GM12892 (cell line): ENCODE measurements around the gene CNDP2.

Experiments
- POLR2A ChIP-seq: IDR thresholded peaks from 2 replicates; pipeline ENCODE4 v1.6.1; 2011; ENCODE audit warnings: low read depth, low read length, control low read depth
- POLR2AphosphoS5 ChIP-seq: IDR thresholded peaks from 2 replicates; pipeline ENCODE4 v1.6.1; 2011; ENCODE audit warnings: low read depth, low read length, control low read depth
- TAF1 ChIP-seq: IDR thresholded peaks from 2 replicates; pipeline ENCODE4 v1.6.1; 2011; ENCODE audit warnings: low read depth, mild to moderate bottlenecking, control low read depth, low read length, borderline replicate concordance

DNA sequence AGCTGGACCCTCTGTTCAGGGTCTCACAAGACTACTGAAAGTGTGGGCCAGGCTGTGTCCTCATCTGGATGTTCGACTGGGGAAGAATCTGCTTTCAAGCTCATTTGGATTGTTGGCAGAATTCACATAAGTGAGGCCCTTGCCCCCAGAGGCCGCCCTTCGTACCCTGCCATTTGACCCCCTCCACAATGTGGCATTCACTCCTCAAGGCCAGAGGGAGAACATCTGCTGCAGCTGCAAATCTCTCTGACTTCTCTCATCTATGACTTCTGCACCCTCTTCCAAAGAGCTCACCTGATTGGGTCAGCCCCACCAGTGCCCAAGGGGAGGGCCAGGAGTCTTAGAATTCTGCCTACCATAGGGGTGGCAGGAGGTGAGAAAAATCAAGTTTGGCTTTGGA lies 3.9 kb upstream of the CNDP2 start:
- TF ChIP-seq POLR2A: no peak
- TF ChIP-seq POLR2AphosphoS5: no peak
- no peak for TF ChIP-seq TAF1
